HL-60 (cell line): Measurements from ENCODE around the gene JARID2.

Experiments used
- DNase-seq, 2 experiments: peaks; one replicate each; pipeline ENCODE4 v3.0.0-alpha.2; 2010 to 2020; ENCODE audit warnings: low read depth in 1 of 2, low spot score in 1 of 2
- H3K27ac ChIP-seq: fragments of 250-450 bp; sonication (Bioruptor Pico); replicated peaks from 2 replicates; pipeline ENCODE4 v1.5.1; 2020; ENCODE audit warnings: mild to moderate bottlenecking, moderate library complexity
- H3K27me3 ChIP-seq: fragments of 250-450 bp; sonication (Bioruptor Pico); 2 replicates; pipeline ENCODE4 v1.5.1; 2021; ENCODE audit warnings: mild to moderate bottlenecking, moderate library complexity; ENCODE audit not compliant: insufficient read depth, poor library complexity, severe bottlenecking
- H3K4me3 ChIP-seq: replicated peaks from 2 replicates; pipeline ENCODE4 v1.5.1; 2011; ENCODE audit warnings: mild to moderate bottlenecking, control low read depth, low read length; ENCODE audit not compliant: insufficient read depth
- GABPA ChIP-seq: IDR thresholded peaks from 2 replicates; pipeline ENCODE4 v1.6.1; 2012; ENCODE audit warnings: low read depth
- POLR2AphosphoS5 ChIP-seq: IDR thresholded peaks from 2 replicates; pipeline ENCODE4 v1.6.1; 2012; ENCODE audit warnings: low read depth
- SPI1 ChIP-seq: IDR thresholded peaks from 2 replicates; pipeline ENCODE4 v1.6.1; 2012; ENCODE audit warnings: low read depth, mild to moderate bottlenecking, borderline replicate concordance
- TF ChIP-seq, protein P1 (sequence below): IDR thresholded peaks from one replicate; pipeline ENCODE4 v1.5.1; 2011; ENCODE audit warnings: low read length, control low read depth, inconsistent platforms; ENCODE audit not compliant: insufficient read depth
- TF ChIP-seq, protein P2 (sequence below): IDR thresholded peaks from 2 replicates; pipeline ENCODE4 v1.6.1; 2012; ENCODE audit warnings: low read depth; ENCODE audit not compliant: insufficient replicate concordance

JARID2 gene

DNA sequence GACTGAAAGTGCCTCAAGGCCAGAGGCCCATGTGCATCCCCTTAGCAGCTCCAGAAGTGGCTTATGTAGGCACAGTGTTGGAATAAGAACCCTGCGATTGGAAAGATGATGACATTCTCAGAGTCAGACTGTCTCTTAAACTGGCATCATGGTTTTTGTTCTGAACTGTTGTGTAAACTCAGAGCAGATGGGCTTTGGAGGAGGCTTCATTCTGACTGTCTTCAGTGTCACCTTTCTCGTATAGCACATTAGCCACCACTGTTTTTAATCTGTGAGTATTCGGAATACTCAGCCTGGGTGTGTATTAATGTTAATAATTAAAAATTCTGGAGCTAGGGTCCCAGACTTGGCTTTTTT lies 140.9 kb downstream of the JARID2 start:
- TF ChIP-seq GABPA (no peak), POLR2AphosphoS5 (no peak), SPI1 (no peak)
- TF ChIP-seq, protein P1, sequence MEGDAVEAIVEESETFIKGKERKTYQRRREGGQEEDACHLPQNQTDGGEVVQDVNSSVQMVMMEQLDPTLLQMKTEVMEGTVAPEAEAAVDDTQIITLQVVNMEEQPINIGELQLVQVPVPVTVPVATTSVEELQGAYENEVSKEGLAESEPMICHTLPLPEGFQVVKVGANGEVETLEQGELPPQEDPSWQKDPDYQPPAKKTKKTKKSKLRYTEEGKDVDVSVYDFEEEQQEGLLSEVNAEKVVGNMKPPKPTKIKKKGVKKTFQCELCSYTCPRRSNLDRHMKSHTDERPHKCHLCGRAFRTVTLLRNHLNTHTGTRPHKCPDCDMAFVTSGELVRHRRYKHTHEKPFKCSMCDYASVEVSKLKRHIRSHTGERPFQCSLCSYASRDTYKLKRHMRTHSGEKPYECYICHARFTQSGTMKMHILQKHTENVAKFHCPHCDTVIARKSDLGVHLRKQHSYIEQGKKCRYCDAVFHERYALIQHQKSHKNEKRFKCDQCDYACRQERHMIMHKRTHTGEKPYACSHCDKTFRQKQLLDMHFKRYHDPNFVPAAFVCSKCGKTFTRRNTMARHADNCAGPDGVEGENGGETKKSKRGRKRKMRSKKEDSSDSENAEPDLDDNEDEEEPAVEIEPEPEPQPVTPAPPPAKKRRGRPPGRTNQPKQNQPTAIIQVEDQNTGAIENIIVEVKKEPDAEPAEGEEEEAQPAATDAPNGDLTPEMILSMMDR = no peak
- TF ChIP-seq, protein P2, sequence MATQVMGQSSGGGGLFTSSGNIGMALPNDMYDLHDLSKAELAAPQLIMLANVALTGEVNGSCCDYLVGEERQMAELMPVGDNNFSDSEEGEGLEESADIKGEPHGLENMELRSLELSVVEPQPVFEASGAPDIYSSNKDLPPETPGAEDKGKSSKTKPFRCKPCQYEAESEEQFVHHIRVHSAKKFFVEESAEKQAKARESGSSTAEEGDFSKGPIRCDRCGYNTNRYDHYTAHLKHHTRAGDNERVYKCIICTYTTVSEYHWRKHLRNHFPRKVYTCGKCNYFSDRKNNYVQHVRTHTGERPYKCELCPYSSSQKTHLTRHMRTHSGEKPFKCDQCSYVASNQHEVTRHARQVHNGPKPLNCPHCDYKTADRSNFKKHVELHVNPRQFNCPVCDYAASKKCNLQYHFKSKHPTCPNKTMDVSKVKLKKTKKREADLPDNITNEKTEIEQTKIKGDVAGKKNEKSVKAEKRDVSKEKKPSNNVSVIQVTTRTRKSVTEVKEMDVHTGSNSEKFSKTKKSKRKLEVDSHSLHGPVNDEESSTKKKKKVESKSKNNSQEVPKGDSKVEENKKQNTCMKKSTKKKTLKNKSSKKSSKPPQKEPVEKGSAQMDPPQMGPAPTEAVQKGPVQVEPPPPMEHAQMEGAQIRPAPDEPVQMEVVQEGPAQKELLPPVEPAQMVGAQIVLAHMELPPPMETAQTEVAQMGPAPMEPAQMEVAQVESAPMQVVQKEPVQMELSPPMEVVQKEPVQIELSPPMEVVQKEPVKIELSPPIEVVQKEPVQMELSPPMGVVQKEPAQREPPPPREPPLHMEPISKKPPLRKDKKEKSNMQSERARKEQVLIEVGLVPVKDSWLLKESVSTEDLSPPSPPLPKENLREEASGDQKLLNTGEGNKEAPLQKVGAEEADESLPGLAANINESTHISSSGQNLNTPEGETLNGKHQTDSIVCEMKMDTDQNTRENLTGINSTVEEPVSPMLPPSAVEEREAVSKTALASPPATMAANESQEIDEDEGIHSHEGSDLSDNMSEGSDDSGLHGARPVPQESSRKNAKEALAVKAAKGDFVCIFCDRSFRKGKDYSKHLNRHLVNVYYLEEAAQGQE = no peak

DNA sequence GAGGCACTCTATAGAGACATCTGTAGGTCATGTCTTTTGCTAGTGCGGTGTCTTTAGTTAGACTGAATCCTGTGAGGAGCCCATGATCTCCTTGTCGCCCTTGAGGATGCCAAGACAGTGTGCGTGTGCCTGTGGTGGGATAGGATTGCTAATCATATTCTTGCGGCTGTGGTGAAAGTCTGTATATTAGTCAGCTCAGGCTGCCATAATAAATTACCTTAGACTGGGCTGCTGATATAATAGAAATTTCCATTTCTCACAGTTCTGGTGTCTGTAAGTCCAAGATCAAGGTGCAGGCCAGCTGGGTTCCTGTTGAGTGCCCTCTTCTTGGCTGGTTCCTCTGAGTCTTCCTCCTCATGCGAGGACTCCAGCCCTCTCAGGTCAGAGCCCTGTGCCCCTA lies 141.2 kb downstream of the JARID2 start:
- Histone ChIP-seq H3K27ac (no peak overlapping the region; the same call in 1 of the 2 replicates), H3K4me3 (no peak overlapping the region), H3K27me3 (no peaks in the 10 kb centered on the region)
- TF ChIP-seq, protein P1 = no peak
- TF ChIP-seq, protein P2 = no peak
- TF ChIP-seq POLR2AphosphoS5 = no peak
- TF ChIP-seq GABPA = no peak
- TF ChIP-seq SPI1 = no peak
- no peak for DNase-seq

More for the DNA sequence above, 140.9 kb downstream of the JARID2 start:
- no peak overlapping the region for H3K27ac ChIP-seq
- H3K27me3 ChIP-seq = no peaks in the 10 kb centered on the region
- DNase-seq = no peak
- H3K4me3 ChIP-seq = no peak overlapping the region

DNA sequence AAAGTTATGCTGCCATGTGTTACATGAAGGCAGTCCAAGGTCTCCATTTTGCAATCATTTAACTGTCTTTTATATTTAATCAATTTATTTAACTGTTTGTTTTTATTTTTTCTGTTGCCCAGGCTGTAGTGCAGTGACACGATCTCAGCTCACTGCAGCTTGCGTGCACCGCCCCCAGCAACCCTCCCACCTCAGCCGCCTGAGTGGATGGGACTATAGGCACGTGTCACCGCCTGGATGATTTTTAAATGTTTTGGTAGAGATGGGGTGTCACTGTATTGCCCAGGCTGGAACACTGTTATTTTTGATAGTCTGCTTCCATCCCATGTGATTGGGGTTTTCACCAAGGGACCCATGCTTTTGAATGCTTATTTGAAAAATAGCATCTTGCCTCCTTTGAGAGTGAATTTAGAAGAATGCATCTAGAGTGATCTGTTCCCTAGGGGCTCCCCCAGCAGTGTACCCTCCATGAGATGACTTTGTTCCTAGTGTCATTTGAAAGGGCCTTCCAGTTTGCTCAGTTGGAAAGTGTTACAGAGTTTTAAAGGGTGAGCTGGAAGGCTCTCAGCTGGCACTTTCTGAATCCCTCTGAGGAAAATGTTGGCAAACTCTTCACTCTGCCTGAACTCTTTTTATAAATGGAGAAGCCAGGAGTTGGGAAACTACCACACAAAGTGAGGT lies 143.4 kb downstream of the JARID2 start:
- Histone ChIP-seq H3K27ac (no peak overlapping the region), H3K27me3 (no peaks in the 10 kb centered on the region), H3K4me3 (no peak overlapping the region)
- TF ChIP-seq SPI1 = no peak
- TF ChIP-seq POLR2AphosphoS5 = no peak
- TF ChIP-seq, protein P2 = no peak
- TF ChIP-seq GABPA = no peak
- TF ChIP-seq, protein P1 = no peak
- peak in 1 of 2 experiments; percentile 28 for DNase-seq
